Measurements from ENCODE around the gene CST7.
"Not testable (repeated sequence)": the region's sequence is repeated elsewhere in the genome, so short reads cannot be mapped to it uniquely, and the experiment has no call there.

Gene CST7

GRCh38 chr20:24948939-24949679 lies at the start of gene CST7:
TSS of gene CST7 (plus strand) at chr20:24949269. CDS start at chr20:24949506, 237 bp downstream.
- no peak for DNase-seq

- DNase-seq: no peak
These were observed 42.3 kb upstream of the CST7 start for GRCh38 chr20:24906806-24907205.

- DNase-seq: no peak
These were observed 40.4 kb upstream of the CST7 start for GRCh38 chr20:24908642-24909041.

- no peak for DNase-seq
These were observed 39.8 kb upstream of the CST7 start for GRCh38 chr20:24909086-24909780.

- no peak for DNase-seq
These were observed 39.2 kb upstream of the CST7 start for GRCh38 chr20:24909861-24910260.

- no peak for DNase-seq
These were observed 38.6 kb upstream of the CST7 start for GRCh38 chr20:24910461-24910860.

- no peak for DNase-seq
These were observed 37.6 kb upstream of the CST7 start for GRCh38 chr20:24911461-24911860.

- DNase-seq: no peak
These were observed 36.5 kb upstream of the CST7 start for GRCh38 chr20:24912397-24913075.

GRCh38 chr20:24913076-24913628 lies 35.9 kb upstream of the CST7 start:
- no peak for DNase-seq

- no peak for DNase-seq
These were observed 34.5 kb upstream of the CST7 start for GRCh38 chr20:24914388-24915241.

- no peak for DNase-seq
These were observed 33.6 kb upstream of the CST7 start for GRCh38 chr20:24915440-24915839.

- no peak for DNase-seq
These were observed 33.2 kb upstream of the CST7 start for GRCh38 chr20:24915892-24916291.

GRCh38 chr20:24916412-24916811 lies 32.7 kb upstream of the CST7 start:
- DNase-seq: no peak

GRCh38 chr20:24917056-24917455 lies 32.0 kb upstream of the CST7 start:
- DNase-seq: no peak

- peak; percentile 59 for DNase-seq
These were observed 31.1 kb upstream of the CST7 start for GRCh38 chr20:24917797-24918578.

- DNase-seq: no peak
These were observed 30.2 kb upstream of the CST7 start for GRCh38 chr20:24918579-24919566.

- not testable (repeated sequence) for DNase-seq
These were observed 29.4 kb upstream of the CST7 start for GRCh38 chr20:24919665-24920064.

GRCh38 chr20:24920706-24921105 lies 28.4 kb upstream of the CST7 start:
- DNase-seq: not testable (repeated sequence)

GRCh38 chr20:24929259-24929658 lies 19.8 kb upstream of the CST7 start:
- DNase-seq: not testable (repeated sequence)

Data from NCI-H2029 (cell line).